Measurements from ENCODE around the gene COA8.

The COA8 gene

GRCh38 chr14:103537175-103537990 is 25.4 kb upstream of the COA8 start:
- DNase-seq = no peak

- no peak for DNase-seq
These were observed 24.3 kb upstream of the COA8 start for GRCh38 chr14:103538291-103539055.

- no peak for DNase-seq
These were observed 23.5 kb upstream of the COA8 start for GRCh38 chr14:103539056-103539825.

GRCh38 chr14:103540821-103541708 is 21.7 kb upstream of the COA8 start:
- DNase-seq = no peak

- DNase-seq = no peak
These were observed 20.8 kb upstream of the COA8 start for GRCh38 chr14:103541709-103542604.

- DNase-seq = no peak
These were observed 20.1 kb upstream of the COA8 start for GRCh38 chr14:103542605-103543088.

- DNase-seq = no peak
These were observed 19.6 kb upstream of the COA8 start for GRCh38 chr14:103543140-103543539.

- DNase-seq = no peak
These were observed 18.9 kb upstream of the COA8 start for GRCh38 chr14:103543721-103544387.

- DNase-seq = no peak
These were observed 18.2 kb upstream of the COA8 start for GRCh38 chr14:103544388-103545218.

- DNase-seq = no peak
These were observed 17.4 kb upstream of the COA8 start for GRCh38 chr14:103545219-103545914.

- DNase-seq = no peak
These were observed 16.7 kb upstream of the COA8 start for GRCh38 chr14:103545915-103546651.

GRCh38 chr14:103546652-103547454 is 15.9 kb upstream of the COA8 start:
- no peak for DNase-seq

GRCh38 chr14:103547455-103547940 is 15.3 kb upstream of the COA8 start:
- DNase-seq = no peak

- no peak for DNase-seq
These were observed 14.8 kb upstream of the COA8 start for GRCh38 chr14:103547941-103548462.

- no peak for DNase-seq
These were observed 14.1 kb upstream of the COA8 start for GRCh38 chr14:103548463-103549351.
